GM18858 (cell line): Measurements from ENCODE around the gene PACS2.
"Not testable (repeated sequence)": the region's sequence is repeated elsewhere in the genome, so short reads cannot be mapped to it uniquely, and the experiment has no call there.

Source experiments
- ATAC-seq: cut with Tn5 transposase; IDR thresholded peaks from one replicate; pipeline ENCODE4 v1.9.1; 2021; ENCODE audit not compliant: unreplicated experiment

PACS2 gene

DNA sequence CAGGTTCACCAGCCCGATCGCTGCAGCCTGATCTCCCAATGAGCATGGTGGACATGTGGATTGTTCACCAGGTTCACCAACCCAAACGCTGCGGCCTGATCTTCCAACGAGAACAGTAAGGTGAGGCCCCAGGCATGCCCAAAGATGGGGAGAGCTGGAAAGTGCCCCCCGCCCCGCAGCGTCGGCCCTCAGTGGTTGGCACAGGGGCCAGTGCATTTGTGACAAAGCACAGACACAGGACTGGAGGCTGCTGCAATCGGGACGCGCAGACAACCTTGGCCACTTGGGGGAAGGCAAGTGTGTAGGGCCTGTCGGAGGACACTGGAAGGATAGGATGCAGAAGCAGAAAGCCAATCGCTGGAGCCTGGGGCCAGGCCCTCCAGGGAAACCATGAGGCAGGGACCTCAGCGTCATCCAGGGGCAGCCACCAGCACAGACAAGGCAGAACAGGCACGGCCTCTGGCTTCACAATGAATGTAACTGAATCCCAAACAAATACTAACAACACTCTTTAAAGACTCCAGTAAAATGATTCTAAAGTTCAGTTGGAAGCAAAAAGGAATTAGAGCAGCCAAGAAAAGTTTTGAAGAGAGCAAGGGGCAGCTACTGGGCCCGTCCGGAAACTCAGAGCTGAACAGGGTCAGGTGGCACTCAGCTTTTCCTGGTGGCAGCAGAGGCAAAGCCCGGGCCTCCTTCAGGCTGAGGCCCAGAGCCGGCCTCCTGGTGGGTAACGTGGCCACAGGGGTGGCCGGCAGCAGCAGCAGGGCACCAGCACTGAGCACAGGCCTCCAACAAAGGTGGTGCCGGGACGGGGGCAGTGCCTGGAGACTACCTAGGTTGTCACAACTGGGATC is 27.1 kb upstream of the PACS2 start:
- ATAC-seq, result no peak

DNA sequence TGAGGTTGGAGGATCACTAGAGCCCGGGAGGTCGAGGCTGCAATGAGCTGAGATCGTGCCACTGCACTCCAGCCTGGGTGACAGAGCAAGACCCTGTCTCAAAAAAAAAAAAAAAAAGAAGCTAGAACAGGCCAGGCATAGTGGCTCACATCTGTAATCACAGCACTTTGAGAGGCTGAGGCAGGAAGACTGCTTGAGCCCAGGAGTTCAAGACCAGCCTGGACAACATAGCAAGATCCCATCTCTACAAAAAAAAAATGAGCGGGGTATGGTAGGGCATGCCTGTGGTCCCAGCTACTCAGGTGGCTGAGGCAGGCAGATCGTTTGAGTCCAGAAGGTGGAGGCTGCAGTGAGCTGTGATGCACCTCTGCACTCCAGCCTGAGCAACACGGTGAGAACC is 25.6 kb upstream of the PACS2 start:
- ATAC-seq, result not testable (repeated sequence)

- ATAC-seq, result no peak
Measured at GRCh38 chr14:105290621-105291346, 23.8 kb upstream of the PACS2 start.

DNA sequence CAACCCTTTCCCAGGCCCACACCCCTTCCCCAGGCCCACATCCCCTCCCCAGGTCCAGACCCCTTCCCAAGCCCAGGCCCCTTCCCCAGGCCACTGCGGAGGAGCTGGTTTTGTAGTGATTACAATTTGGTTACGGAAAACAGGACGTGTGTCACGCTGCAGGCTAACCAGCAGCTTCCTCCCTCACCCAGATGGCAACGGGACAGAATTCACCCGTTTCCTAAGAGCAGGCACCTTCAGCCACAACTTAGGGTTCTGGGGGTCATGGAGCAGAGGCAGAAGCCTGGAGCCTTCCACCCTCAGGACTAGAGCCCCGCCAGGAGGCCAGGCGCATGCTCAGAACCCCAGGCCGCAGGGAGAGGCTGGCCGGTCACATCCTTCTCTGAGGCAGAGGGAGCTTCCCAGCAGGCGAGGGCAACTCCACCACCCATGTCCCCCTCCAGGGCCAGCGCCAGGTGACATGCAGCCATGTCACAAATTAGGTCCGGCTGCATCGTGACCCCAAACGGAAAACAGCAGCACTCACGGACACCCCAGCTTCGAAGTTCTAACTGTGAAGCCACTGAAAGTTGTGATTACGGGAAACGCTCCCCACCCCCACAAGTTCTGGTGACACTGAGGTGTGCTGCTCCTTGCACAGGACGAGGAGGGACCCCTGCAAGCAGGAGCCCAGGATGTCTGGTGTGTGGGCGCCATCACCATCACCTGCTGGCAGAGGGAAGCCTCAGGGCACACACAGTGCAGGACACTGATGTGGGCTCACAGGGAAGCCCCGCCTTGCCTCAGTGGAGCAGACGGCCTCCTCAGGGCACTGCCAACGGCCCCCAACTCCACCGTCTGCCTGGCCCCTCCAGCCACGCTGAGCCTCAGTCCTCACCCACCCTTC is 21.5 kb upstream of the PACS2 start:
- ATAC-seq, result no peak

DNA sequence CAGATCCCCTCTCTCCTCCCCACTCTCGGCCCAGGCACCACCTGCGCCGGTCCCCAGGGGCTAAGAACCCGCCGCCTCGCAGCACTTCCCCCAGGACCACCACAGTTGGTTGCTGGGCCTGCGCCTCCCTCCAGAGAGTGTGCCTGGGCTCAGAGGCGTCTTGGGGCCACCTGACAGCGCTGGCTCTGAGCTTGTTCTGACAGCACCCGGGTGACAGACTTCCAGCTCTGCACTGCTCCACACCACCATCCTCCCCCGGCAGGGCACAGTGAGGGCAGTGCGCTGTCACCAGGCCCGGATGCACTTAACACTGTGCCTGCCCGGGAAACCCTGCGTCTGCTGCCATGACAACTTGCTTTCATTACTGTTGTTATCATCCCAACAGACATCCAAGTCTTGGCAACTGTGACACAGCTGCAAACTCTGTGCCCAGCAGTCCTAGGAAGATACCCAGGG is 20.4 kb upstream of the PACS2 start:
- no peak for ATAC-seq

DNA sequence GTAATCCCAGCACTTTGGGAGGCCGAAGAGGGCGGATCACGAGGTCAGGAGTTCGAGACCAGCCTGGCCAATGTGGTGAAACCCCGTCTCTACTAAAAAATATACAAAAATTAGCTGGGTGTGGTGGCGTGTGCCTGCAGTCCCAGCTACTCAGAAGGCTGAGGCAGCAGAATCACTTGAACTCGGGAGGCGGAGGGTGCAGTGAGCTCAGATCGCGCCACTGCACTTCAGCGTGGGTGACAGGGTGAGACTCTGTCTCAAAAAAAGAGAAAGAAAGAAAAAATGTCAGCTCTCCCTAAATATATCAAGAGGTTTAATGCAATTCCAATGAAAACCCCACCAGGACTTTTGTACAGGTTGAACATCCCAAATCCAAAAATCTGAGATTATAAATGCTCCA is 17.2 kb upstream of the PACS2 start:
- ATAC-seq, result not testable (repeated sequence)

DNA sequence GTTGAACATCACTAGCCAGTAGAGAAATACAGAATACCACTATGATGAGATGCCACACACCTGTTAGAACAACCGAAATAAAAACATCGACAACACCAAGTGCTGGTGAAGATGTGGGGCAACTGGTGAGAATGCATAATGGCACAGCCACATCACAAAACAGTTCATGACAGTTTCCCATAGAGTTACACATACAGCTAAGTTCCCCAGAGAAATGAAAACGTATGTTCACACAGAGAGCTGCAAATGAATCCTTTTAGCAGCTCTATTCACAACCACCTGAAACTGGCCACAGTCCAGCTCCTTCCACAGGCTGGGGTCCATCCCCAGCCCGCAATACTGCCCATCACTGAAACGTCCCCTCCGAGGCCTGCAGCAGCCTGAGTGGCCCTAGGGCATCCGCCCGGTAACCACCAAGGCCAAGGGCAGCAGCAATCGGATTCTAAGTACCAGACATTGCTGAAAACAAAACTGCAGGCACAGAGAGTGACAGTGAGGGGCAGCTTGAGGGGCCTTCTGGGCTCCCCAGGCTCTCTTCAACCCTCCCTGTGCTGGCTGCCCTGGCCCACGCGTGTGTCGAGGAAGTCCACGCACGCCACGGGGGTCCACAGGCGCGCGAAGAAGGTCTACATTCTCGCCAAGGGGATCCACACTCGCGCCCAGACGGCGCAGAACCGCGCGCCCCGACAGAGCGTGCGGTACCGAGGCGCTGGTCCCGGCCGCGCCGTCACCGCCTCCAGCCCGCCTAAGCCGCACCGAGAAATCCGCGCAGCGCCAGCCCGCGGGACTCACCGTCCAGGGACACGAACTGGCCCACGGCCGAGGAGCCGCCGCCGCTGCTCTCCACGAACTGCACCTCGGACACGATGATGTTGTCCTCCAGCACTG is 14.7 kb upstream of the PACS2 start:
- ATAC-seq, result peak; percentile 17

GRCh38 chr14:105300542-105301102 is 13.9 kb upstream of the PACS2 start, which contains the start of gene BRF1:
Gene BRF1 (minus strand): TSS chr14:105301001. CDS start chr14:105300629, 372 bp downstream.
- ATAC-seq, result peak; percentile 57

DNA sequence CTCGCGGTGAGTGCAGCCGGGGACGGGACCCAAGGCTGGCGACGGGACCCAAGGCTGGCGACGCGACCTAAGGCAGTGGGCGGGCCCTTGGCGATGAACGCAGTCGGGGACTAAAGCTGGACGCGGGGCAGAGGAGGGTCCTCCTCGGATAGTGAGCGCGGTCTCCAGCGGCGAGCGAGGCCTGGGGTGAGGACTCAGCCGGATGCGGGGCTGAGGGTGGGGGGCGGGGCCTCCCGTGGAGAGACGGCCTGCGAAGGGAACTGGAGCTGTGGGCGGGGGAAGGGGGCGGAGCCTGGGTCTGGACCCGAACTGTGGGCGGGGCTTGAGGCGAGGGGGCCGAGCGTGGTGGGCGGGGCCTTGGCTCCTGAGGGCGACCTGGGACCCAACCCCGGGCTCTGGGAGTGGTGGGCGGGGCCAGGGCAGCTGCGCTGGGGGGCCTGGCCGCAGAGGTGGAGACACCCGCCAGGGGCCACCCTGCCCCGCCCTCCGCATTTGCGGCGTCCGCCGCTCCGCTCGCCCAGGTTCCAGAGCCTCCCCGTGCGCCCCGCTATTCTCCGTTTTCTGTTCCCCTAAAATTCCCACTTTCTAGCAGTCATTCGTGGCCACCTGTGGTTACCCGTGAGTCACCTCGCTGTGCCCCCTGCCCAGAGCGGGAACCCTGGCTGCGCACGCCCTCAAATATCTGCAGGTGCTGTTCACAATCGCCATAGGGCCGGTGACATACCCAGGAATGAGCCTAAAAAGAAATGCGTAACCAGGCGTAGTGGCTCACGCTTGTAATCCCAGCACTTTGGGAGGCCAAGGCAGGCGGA is 13.2 kb upstream of the PACS2 start:
- peak; percentile 27 for ATAC-seq

- ATAC-seq, result not testable (repeated sequence)
Measured at GRCh38 chr14:105301915-105302249, 12.7 kb upstream of the PACS2 start.

- no peak for ATAC-seq
Measured at GRCh38 chr14:105303949-105304348, 10.6 kb upstream of the PACS2 start.

- ATAC-seq, result no peak
Measured at GRCh38 chr14:105304565-105304964, 10.0 kb upstream of the PACS2 start.

- no peak for ATAC-seq
Measured at GRCh38 chr14:105305345-105305744, 9.2 kb upstream of the PACS2 start.

DNA sequence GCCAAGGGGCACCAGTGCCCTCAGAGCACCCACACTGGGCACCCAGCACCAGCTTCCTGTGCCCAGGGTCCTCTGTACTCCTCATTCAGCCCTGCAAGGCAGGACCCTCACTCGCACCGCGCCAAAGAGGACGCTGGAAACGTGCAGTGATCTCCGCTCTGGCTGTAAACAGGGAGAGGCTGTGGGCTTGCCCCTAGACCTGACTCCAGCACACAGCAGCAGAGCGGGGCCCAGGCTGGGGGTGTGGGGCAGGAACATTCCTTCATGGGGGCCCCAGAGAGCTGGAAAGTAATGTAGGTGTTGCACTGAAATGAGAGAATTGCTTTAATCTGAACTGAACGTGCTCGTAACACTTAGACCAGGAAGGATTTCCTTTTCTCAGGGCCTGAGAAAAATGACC is 8.8 kb upstream of the PACS2 start:
- ATAC-seq, result no peak

DNA sequence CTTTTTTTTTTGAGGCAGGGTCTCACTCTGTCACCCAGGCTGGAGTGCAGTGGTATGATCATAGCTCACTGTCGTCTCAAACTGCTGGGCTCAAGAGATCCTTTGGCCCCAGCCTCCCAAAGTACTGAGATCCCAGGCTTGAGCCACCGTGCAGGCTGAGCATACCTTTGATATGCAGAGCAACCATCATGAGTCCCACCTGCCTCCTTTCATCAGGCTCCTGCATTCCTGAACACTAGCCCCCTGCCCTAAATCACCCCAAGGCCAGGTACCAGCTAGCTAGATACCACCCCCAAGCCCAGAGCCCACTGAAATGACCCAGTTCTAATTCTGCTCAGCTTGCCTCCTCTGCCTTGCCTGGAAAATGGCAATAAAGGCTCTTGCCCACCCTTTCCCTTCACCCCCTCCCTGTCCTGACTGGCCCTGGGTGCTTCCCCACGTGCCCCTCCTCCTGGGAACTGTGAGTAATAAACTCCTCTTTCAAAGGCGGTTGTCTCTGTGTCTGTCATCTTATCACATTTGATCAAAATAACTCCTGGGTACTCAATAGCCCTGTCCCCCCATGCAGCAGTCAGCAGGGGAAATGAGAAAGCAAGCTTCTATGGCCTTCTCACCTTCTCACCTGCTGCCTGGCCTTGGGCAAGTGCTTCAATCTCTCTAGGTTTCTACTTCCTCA is 7.4 kb upstream of the PACS2 start:
- ATAC-seq, result no peak

DNA sequence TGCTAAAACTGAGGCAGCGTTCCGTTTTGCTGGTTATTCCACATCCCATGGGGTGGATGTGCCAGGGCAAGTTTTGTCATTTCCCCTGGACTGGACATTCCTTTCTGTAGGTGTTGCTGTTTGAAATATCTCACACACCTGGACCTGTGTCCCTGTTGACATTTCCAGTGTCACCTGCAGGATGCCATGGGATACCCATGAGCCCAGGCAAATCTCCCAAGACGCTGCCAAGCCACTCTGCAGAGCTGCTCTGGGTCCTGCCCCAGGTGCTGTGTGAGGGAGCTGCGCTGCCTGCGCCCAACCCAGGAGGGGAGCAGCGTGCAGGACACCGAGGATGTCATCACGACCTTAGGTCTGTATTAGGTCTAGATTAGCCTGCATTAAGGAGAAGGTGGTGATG is 5.2 kb upstream of the PACS2 start:
- no peak for ATAC-seq

GRCh38 chr14:105311838-105312237 is 2.7 kb upstream of the PACS2 start:
- no peak for ATAC-seq

DNA sequence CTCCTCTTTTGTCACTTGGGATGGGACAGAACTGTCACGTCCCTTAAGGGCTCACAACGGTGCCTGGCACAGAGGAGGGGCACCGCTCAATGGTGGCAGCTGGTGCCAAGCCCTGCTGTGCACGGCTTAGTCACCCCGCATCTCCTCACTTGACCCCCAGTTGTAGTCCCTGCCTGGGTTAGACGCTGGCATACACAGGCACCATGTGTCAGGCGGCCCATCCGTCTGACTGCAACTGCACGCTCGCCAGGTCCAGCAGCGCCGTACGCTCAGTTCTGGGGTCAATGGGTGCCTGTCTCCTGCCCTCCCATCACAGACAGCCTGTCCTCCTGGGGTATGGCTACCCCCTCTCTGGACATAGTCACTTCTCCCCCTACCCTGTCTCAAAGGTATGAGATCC is 1.6 kb upstream of the PACS2 start:
- ATAC-seq, result no peak
